ENCODE data around the gene CEP89.

CEP89 gene

DNA sequence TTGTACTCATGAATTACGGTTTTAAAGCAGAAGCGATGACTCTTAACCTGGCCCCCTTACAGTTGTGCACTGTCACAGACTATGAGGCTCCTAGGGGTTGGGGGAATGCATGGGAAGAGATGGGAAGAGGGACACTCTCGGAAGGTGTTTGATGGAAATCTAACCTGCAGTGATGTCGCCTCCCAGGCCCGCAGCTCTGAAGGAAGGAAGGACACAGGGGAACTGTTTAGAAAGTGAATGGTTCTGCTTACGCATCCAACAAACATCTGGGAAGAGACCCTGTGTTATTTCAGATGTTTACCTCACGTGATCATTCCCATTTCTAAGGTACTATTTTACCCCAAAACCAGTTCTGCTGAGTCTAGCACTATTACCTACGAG, 54.2 kb downstream of the CEP89 start:
- Histone ChIP-seq H3K27me3 (ENCODE audit: control insufficient read depth, insufficient read depth, low read length) (no peaks in the 10 kb centered on the region), H3K4me3 (ENCODE audit: low read length) (no peak overlapping the region), H3K4me1 (ENCODE audit: control insufficient read depth, insufficient read depth, low read length) (peaks cover 1% of the 10 kb centered on the region; the same call in 1 of the 2 replicates), H3K9me3 (ENCODE audit: control insufficient read depth, insufficient read depth, low read length) (no peaks in the 10 kb centered on the region), H3K36me3 (ENCODE audit: control insufficient read depth, insufficient read depth, low read length) (no peaks in the 10 kb centered on the region; the same call in 1 of the 2 replicates), H3K27ac (ENCODE audit: low read length) (no peak overlapping the region)
- no CpG with 5 or more reads among the region's 8 CpGs for WGBS (ENCODE audit: insufficient coverage, insufficient read length)
- DNase-seq (ENCODE audit: low read depth, low spot score), result no peak

DNA sequence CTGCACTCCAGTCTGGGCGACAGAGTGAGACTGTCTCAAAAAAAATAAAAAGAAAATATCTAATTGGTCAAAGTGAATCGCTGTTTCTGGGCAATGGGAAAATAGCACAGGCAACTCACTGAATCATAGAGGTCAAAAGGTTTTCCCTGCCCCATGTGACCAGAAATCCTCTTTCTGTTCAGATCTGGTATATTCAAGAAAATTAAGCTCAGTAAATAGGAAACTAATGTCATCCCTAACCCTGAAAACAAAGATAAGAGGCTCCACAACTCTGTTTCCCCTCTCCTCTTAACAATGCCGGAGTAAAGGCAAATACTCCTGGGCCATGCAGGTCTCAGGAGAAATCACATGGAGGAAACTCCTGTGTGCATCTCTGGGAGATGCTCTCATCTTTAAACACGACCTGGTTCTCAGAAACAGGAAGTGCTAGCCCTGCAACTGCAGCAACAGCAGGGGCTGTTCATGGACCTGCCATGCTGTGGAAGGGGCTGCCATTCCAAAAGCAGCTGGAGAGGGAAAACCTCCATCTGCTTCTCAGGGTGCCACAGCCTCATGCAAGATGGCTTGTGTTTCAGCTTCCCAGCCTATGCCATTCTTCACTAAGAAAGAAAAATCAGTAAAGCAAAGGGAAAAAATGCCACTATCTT, 54.7 kb downstream of the CEP89 start:
- WGBS (ENCODE audit: insufficient coverage, insufficient read length), result no CpG with 5 or more reads among the region's 4 CpGs

GRCh38 chr19:32914879-32915660, 56.7 kb downstream of the CEP89 start:
- no peak overlapping the region for H3K4me3 ChIP-seq (ENCODE audit: low read length)
- H3K4me1 ChIP-seq (ENCODE audit: control insufficient read depth, insufficient read depth, low read length), result peaks cover 1% of the 10 kb centered on the region; the same call in 1 of the 2 replicates
- no peak overlapping the region for H3K27ac ChIP-seq (ENCODE audit: low read length)
- no peaks in the 10 kb centered on the region for H3K27me3 ChIP-seq (ENCODE audit: control insufficient read depth, insufficient read depth, low read length)
- no CpG with 5 or more reads among the region's 12 CpGs for WGBS (ENCODE audit: insufficient coverage, insufficient read length)
- no peaks in the 10 kb centered on the region; the same call in 1 of the 2 replicates for H3K36me3 ChIP-seq (ENCODE audit: control insufficient read depth, insufficient read depth, low read length)
- no peaks in the 10 kb centered on the region for H3K9me3 ChIP-seq (ENCODE audit: control insufficient read depth, insufficient read depth, low read length)
- no peak for DNase-seq (ENCODE audit: low read depth, low spot score)

More for the DNA sequence above, 54.7 kb downstream of the CEP89 start:
- Histone ChIP-seq H3K27ac (ENCODE audit: low read length) (no peak overlapping the region), H3K4me3 (ENCODE audit: low read length) (no peak overlapping the region), H3K36me3 (ENCODE audit: control insufficient read depth, insufficient read depth, low read length) (no peaks in the 10 kb centered on the region; the same call in 1 of the 2 replicates), H3K9me3 (ENCODE audit: control insufficient read depth, insufficient read depth, low read length) (no peaks in the 10 kb centered on the region), H3K4me1 (ENCODE audit: control insufficient read depth, insufficient read depth, low read length) (peaks cover 1% of the 10 kb centered on the region; the same call in 1 of the 2 replicates), H3K27me3 (ENCODE audit: control insufficient read depth, insufficient read depth, low read length) (no peaks in the 10 kb centered on the region)
- DNase-seq (ENCODE audit: low read depth, low spot score), result no peak

DNA sequence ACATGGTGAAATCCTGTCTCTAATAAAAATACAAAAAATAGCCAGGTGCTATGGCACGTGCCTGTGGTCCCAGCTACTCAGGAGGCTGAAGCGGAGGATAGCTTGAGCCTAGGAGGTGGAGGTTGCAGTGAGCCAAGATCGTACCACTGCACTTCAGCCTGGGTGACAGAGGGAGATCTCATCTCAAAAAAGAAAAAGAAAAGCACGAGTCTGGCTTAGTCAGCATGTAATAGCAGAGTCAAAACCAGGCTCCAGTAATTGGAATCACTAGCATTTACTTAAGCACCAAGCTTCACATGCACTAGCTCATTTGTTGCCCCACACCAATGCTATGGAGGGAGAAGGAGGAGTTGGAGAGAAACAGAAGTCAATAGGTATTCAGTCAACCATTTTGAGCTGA, 60.3 kb downstream of the CEP89 start:
- H3K9me3 ChIP-seq (ENCODE audit: control insufficient read depth, insufficient read depth, low read length), result no peaks in the 10 kb centered on the region
- no peaks in the 10 kb centered on the region for H3K4me1 ChIP-seq (ENCODE audit: control insufficient read depth, insufficient read depth, low read length)
- DNase-seq (ENCODE audit: low read depth, low spot score), result no peak
- no peak overlapping the region for H3K4me3 ChIP-seq (ENCODE audit: low read length)
- H3K36me3 ChIP-seq (ENCODE audit: control insufficient read depth, insufficient read depth, low read length), result no peaks in the 10 kb centered on the region; the same call in 1 of the 2 replicates
- WGBS (ENCODE audit: insufficient coverage, insufficient read length), result no CpG with 5 or more reads among the region's 4 CpGs
- H3K27me3 ChIP-seq (ENCODE audit: control insufficient read depth, insufficient read depth, low read length), result no peaks in the 10 kb centered on the region
- no peak overlapping the region for H3K27ac ChIP-seq (ENCODE audit: low read length)

- H3K4me1 ChIP-seq (ENCODE audit: control insufficient read depth, insufficient read depth, low read length), result no peaks in the 10 kb centered on the region
- no peak overlapping the region for H3K4me3 ChIP-seq (ENCODE audit: low read length)
- no peak for DNase-seq (ENCODE audit: low read depth, low spot score)
- H3K27me3 ChIP-seq (ENCODE audit: control insufficient read depth, insufficient read depth, low read length), result no peaks in the 10 kb centered on the region
- H3K9me3 ChIP-seq (ENCODE audit: control insufficient read depth, insufficient read depth, low read length), result no peaks in the 10 kb centered on the region
- no CpG with 5 or more reads among the region's 5 CpGs for WGBS (ENCODE audit: insufficient coverage, insufficient read length)
- no peak overlapping the region for H3K27ac ChIP-seq (ENCODE audit: low read length)
- H3K36me3 ChIP-seq (ENCODE audit: control insufficient read depth, insufficient read depth, low read length), result no peaks in the 10 kb centered on the region; the same call in 1 of the 2 replicates
Measured at GRCh38 chr19:32910874-32911273, 60.9 kb downstream of the CEP89 start.

DNA sequence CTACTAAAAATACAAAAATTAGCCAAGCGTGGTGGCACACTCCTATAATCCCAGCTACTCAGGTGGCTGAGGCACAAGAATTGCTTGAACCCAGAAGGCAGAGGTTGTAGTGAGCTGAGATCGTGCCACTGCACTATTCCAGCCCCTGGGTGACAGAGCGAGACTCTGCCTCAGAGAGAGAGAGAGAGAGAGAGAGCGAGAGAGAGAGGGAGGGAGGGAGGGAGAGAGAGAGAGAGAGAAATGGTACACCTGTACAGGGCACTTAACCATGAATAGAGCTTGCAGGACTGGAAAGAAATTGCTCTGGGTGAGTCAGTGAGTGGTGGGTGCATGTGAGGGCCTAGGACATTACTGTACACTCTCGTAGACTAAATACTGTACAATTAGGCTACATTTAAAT, 61.7 kb downstream of the CEP89 start:
- H3K36me3 ChIP-seq (ENCODE audit: control insufficient read depth, insufficient read depth, low read length), result no peaks in the 10 kb centered on the region; the same call in 1 of the 2 replicates
- no peaks in the 10 kb centered on the region for H3K4me1 ChIP-seq (ENCODE audit: control insufficient read depth, insufficient read depth, low read length)
- no peak overlapping the region for H3K4me3 ChIP-seq (ENCODE audit: low read length)
- H3K9me3 ChIP-seq (ENCODE audit: control insufficient read depth, insufficient read depth, low read length), result no peaks in the 10 kb centered on the region
- no CpG with 5 or more reads among the region's 5 CpGs for WGBS (ENCODE audit: insufficient coverage, insufficient read length)
- no peaks in the 10 kb centered on the region for H3K27me3 ChIP-seq (ENCODE audit: control insufficient read depth, insufficient read depth, low read length)
- H3K27ac ChIP-seq (ENCODE audit: low read length), result no peak overlapping the region
- no peak for DNase-seq (ENCODE audit: low read depth, low spot score)

GRCh38 chr19:32909257-32909656, 62.5 kb downstream of the CEP89 start:
- no peak for DNase-seq (ENCODE audit: low read depth, low spot score)
- Histone ChIP-seq H3K36me3 (ENCODE audit: control insufficient read depth, insufficient read depth, low read length) (no peaks in the 10 kb centered on the region), H3K4me1 (ENCODE audit: control insufficient read depth, insufficient read depth, low read length) (no peaks in the 10 kb centered on the region), H3K9me3 (ENCODE audit: control insufficient read depth, insufficient read depth, low read length) (no peaks in the 10 kb centered on the region), H3K27me3 (ENCODE audit: control insufficient read depth, insufficient read depth, low read length) (no peaks in the 10 kb centered on the region), H3K27ac (ENCODE audit: low read length) (no peak overlapping the region), H3K4me3 (ENCODE audit: low read length) (no peak overlapping the region)

- no peaks in the 10 kb centered on the region for H3K9me3 ChIP-seq (ENCODE audit: control insufficient read depth, insufficient read depth, low read length)
- H3K27me3 ChIP-seq (ENCODE audit: control insufficient read depth, insufficient read depth, low read length), result no peaks in the 10 kb centered on the region
- no peaks in the 10 kb centered on the region for H3K4me1 ChIP-seq (ENCODE audit: control insufficient read depth, insufficient read depth, low read length)
- no peak overlapping the region for H3K4me3 ChIP-seq (ENCODE audit: low read length)
- no peak overlapping the region for H3K27ac ChIP-seq (ENCODE audit: low read length)
- no CpG with 5 or more reads among the region's 7 CpGs for WGBS (ENCODE audit: insufficient coverage, insufficient read length)
- no peaks in the 10 kb centered on the region for H3K36me3 ChIP-seq (ENCODE audit: control insufficient read depth, insufficient read depth, low read length)
- no peak for DNase-seq (ENCODE audit: low read depth, low spot score)
Measured at GRCh38 chr19:32908641-32909190, 63.0 kb downstream of the CEP89 start.

- Histone ChIP-seq H3K27me3 (ENCODE audit: control insufficient read depth, insufficient read depth, low read length) (no peaks in the 10 kb centered on the region), H3K4me1 (ENCODE audit: control insufficient read depth, insufficient read depth, low read length) (no peaks in the 10 kb centered on the region), H3K27ac (ENCODE audit: low read length) (no peak overlapping the region), H3K36me3 (ENCODE audit: control insufficient read depth, insufficient read depth, low read length) (no peaks in the 10 kb centered on the region), H3K9me3 (ENCODE audit: control insufficient read depth, insufficient read depth, low read length) (no peaks in the 10 kb centered on the region), H3K4me3 (ENCODE audit: low read length) (no peak overlapping the region)
- WGBS (ENCODE audit: insufficient coverage, insufficient read length), result no CpG with 5 or more reads among the region's 7 CpGs
- DNase-seq (ENCODE audit: low read depth, low spot score), result no peak
Measured at GRCh38 chr19:32902448-32902847, 69.3 kb downstream of the CEP89 start.

- no peaks in the 10 kb centered on the region for H3K4me1 ChIP-seq (ENCODE audit: control insufficient read depth, insufficient read depth, low read length)
- no peak overlapping the region for H3K4me3 ChIP-seq (ENCODE audit: low read length)
- no CpG with 5 or more reads among the region's 5 CpGs for WGBS (ENCODE audit: insufficient coverage, insufficient read length)
- no peaks in the 10 kb centered on the region for H3K27me3 ChIP-seq (ENCODE audit: control insufficient read depth, insufficient read depth, low read length)
- no peak for DNase-seq (ENCODE audit: low read depth, low spot score)
- H3K9me3 ChIP-seq (ENCODE audit: control insufficient read depth, insufficient read depth, low read length), result no peaks in the 10 kb centered on the region
- no peaks in the 10 kb centered on the region for H3K36me3 ChIP-seq (ENCODE audit: control insufficient read depth, insufficient read depth, low read length)
- no peak overlapping the region for H3K27ac ChIP-seq (ENCODE audit: low read length)
Measured at GRCh38 chr19:32901504-32902161, 70.1 kb downstream of the CEP89 start.
